IPS-NIHi11 (cell line): ENCODE measurements around the gene PHF5A.

Experiments used
- DNase-seq: peaks from one replicate; pipeline ENCODE4 v3.0.0; 2012; ENCODE audit warnings: mixed read lengths, low spot score

Gene PHF5A

GRCh38 chr22:41415554-41415953 is 52.9 kb downstream of the PHF5A start:
- no peak for DNase-seq

- DNase-seq: no peak
These were observed 57.3 kb downstream of the PHF5A start for GRCh38 chr22:41411021-41411851.

GRCh38 chr22:41410311-41410751 is 58.2 kb downstream of the PHF5A start:
- DNase-seq: no peak
